Measurements from ENCODE around the gene EVI5.

- TF ChIP-seq POLR2A (IDR thresholded peaks at IDR 0.05; ENCODE audit: low read depth, low read length), result no peak
- no peak for TF ChIP-seq POLR2AphosphoS5 (IDR thresholded peaks at IDR 0.05; ENCODE audit: low read depth, low read length)
- no peak for TF ChIP-seq TAF1 (IDR thresholded peaks at IDR 0.05; ENCODE audit: borderline replicate concordance, low read depth, low read length)
Observed at GRCh38 chr1:92663775-92664174, 121.1 kb downstream of the EVI5 start.
